KMS-11 (cell line): ENCODE results near the gene SORCS2.

Experiments used
- H2AFZ ChIP-seq: fragments of 200-600 bp; sonication (generic); 2 replicates; pipeline ENCODE4 v1.6.1; 2016; ENCODE audit warnings: antibody characterized with exemption, mixed run types, low read depth
- H3K27ac ChIP-seq: fragments of 200-600 bp; sonication (generic); 2 replicates; pipeline ENCODE4 v1.6.1; 2016; ENCODE audit warnings: mild to moderate bottlenecking, mixed run types
- H3K27me3 ChIP-seq: fragments of 200-600 bp; sonication (generic); 2 replicates; pipeline ENCODE4 v1.6.1; 2017; ENCODE audit warnings: mild to moderate bottlenecking, low read depth, mixed run types, moderate library complexity; ENCODE audit not compliant: insufficient read depth
- H3K36me3 ChIP-seq: fragments of 200-600 bp; sonication (generic); 2 replicates; pipeline ENCODE4 v1.6.1; 2017; ENCODE audit warnings: mild to moderate bottlenecking, mixed run types; ENCODE audit not compliant: insufficient read depth
- H3K4me1 ChIP-seq: fragments of 200-600 bp; sonication (generic); 2 replicates; pipeline ENCODE4 v1.6.1; 2016; ENCODE audit warnings: mild to moderate bottlenecking, low read depth, mixed run types; ENCODE audit not compliant: poor library complexity, severe bottlenecking
- H3K4me2 ChIP-seq: fragments of 200-600 bp; sonication (generic); 2 replicates; pipeline ENCODE4 v1.7.0; 2016; ENCODE audit warnings: mild to moderate bottlenecking, mixed run types
- H3K4me3 ChIP-seq: fragments of 200-600 bp; sonication (generic); IDR thresholded peaks from 2 replicates; pipeline ENCODE4 v1.6.1; 2017; ENCODE audit warnings: low read depth, low read length, mixed read lengths; ENCODE audit not compliant: insufficient read depth
- H3K79me2 ChIP-seq: fragments of 200-600 bp; sonication (generic); 2 replicates; pipeline ENCODE4 v1.6.1; 2016; ENCODE audit warnings: low read depth, mixed run types; ENCODE audit not compliant: insufficient read depth
- H3K9ac ChIP-seq: fragments of 200-600 bp; sonication (generic); 2 replicates; pipeline ENCODE4 v1.6.1; 2016; ENCODE audit warnings: mild to moderate bottlenecking, mixed run types
- H4K20me1 ChIP-seq: fragments of 200-600 bp; sonication (generic); 2 replicates; pipeline ENCODE4 v1.6.1; 2016; ENCODE audit warnings: mild to moderate bottlenecking, mixed run types; ENCODE audit not compliant: insufficient read depth
- TF ChIP-seq, protein P1 (sequence below): fragments of 200-600 bp; sonication (generic); conservative IDR thresholded peaks from 2 replicates; pipeline ENCODE4 v1.6.1; 2017; ENCODE audit warnings: low read depth, mild to moderate bottlenecking, antibody characterized with exemption, low read length, moderate library complexity, mixed read lengths

Gene SORCS2

DNA sequence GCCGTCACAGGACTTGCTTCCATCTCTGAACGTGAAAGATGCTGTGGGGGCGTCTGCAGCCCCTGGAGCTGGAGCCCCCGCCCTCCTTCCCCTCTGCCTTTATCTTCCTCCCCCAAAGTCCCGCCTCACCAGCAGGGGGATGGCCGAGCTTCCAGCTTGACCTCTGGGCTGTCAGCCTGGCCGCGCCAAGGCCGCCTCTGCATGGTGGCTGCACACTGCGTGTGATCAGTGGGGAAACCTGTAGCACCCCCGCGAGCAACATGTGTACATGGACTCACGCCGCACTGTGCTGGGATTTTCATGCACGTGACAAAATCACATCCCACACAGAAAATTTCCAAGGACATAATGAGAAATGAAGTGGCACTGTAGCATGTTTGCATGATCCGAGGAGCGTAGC lies 268.9 kb downstream of the SORCS2 start:
- H3K36me3 ChIP-seq, result no peaks in the 10 kb centered on the region
- H2AFZ ChIP-seq, result no peak overlapping the region
- no peaks in the 10 kb centered on the region for H3K4me1 ChIP-seq
- no peak overlapping the region for H3K4me3 ChIP-seq
- no peak overlapping the region for H3K27ac ChIP-seq
- no peaks in the 10 kb centered on the region; the same call in 1 of the 2 replicates for H3K27me3 ChIP-seq
- H3K9ac ChIP-seq, result no peak overlapping the region
- TF ChIP-seq, protein P1, sequence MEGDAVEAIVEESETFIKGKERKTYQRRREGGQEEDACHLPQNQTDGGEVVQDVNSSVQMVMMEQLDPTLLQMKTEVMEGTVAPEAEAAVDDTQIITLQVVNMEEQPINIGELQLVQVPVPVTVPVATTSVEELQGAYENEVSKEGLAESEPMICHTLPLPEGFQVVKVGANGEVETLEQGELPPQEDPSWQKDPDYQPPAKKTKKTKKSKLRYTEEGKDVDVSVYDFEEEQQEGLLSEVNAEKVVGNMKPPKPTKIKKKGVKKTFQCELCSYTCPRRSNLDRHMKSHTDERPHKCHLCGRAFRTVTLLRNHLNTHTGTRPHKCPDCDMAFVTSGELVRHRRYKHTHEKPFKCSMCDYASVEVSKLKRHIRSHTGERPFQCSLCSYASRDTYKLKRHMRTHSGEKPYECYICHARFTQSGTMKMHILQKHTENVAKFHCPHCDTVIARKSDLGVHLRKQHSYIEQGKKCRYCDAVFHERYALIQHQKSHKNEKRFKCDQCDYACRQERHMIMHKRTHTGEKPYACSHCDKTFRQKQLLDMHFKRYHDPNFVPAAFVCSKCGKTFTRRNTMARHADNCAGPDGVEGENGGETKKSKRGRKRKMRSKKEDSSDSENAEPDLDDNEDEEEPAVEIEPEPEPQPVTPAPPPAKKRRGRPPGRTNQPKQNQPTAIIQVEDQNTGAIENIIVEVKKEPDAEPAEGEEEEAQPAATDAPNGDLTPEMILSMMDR, result no peak
- H3K79me2 ChIP-seq, result no peaks in the 10 kb centered on the region
- no peaks in the 10 kb centered on the region for H4K20me1 ChIP-seq
- no peak overlapping the region for H3K4me2 ChIP-seq

DNA sequence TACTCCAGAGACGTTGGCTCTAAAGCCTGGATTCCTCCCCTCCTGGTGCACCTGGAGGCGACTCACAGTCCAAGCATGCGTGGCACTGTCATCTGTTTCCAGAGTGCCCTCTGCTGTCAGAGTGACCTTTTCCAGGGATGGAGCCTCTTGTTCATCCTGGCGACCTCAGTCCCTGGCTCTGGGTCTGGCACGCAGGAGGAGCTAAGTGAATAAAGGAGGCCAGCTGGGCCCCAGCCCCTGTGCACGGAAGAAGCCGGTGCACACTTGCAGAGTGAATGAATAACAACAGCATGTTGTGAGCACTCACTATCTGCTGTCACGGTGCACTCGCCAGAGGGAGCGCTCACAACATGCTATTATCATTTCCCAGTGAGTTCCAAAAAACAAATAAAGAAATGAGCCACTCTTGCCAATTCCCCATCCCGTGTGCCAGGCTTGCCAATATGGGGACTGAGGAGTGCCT lies 270.2 kb downstream of the SORCS2 start:
- Histone ChIP-seq H3K4me3 (no peak overlapping the region), H3K27me3 (no peaks in the 10 kb centered on the region; the same call in 1 of the 2 replicates), H3K4me1 (no peaks in the 10 kb centered on the region), H3K4me2 (no peak overlapping the region), H3K27ac (no peak overlapping the region), H4K20me1 (no peaks in the 10 kb centered on the region), H3K9ac (no peak overlapping the region), H3K79me2 (no peaks in the 10 kb centered on the region), H3K36me3 (no peaks in the 10 kb centered on the region), H2AFZ (no peak overlapping the region)
- TF ChIP-seq, protein P1, result no peak

DNA sequence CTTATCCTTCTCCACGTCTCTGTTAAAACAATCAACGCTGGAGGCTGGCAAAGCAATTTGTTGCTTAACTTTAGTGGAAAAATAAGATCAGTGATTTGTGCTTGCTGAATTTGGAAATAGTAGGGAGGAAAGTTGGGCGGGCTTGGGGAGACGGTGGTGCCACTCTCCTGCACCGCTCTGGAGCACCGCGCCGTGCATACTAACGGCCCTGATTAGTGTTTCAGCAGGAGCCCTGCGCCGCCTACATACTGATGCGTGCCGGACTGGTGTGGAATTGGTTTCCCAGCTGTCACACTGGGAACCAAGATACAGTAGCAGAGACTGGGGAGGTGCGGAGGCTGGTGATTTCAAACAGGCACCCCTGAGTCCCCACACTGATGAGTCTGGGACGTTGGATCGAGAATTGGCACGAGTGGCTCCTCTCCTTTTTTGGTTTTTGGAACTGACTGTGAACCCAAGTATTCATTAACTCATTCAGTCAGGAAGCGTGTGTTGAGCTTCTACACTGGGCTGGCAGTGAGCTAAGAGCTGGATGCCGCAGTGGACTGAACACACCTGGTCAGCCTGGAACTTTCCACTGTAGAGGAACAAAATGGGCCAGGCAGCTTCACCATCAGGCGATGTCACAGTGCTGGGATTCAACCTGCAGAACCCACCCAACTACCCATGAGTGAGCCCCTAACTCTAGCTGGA lies 271.4 kb downstream of the SORCS2 start:
- Histone ChIP-seq H3K4me1 (no peaks in the 10 kb centered on the region), H3K4me3 (no peak overlapping the region), H3K4me2 (no peak overlapping the region), H2AFZ (no peak overlapping the region), H3K27me3 (no peaks in the 10 kb centered on the region; the same call in 1 of the 2 replicates), H3K79me2 (no peaks in the 10 kb centered on the region), H4K20me1 (no peaks in the 10 kb centered on the region), H3K9ac (no peak overlapping the region), H3K36me3 (no peaks in the 10 kb centered on the region), H3K27ac (no peak overlapping the region)
- TF ChIP-seq, protein P1, result no peak

DNA sequence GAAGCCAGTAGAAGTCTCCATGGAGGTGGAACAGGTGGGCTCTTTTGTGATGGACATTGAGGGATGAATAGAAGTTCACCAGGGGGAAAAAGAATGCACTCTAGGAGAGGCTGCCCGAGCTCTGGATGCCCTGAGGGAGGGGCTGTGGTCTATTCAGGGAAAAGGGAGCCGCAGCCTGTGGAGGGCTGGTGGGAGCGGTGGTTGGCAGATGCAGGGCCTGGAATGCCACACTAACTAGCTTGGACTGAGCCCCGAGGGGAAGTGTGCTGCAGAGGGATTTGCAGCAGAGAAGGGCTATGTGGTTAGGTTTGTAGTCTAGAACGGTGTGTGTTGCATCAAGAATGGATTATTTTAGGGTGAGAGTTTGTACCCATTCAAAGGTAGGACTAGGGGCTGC lies 271.9 kb downstream of the SORCS2 start:
- Histone ChIP-seq H3K4me3 (no peak overlapping the region), H3K4me2 (no peak overlapping the region), H3K4me1 (no peaks in the 10 kb centered on the region), H3K27ac (no peak overlapping the region), H3K27me3 (no peaks in the 10 kb centered on the region; the same call in 1 of the 2 replicates), H3K9ac (no peak overlapping the region), H3K36me3 (no peaks in the 10 kb centered on the region), H2AFZ (no peak overlapping the region), H4K20me1 (no peaks in the 10 kb centered on the region), H3K79me2 (no peaks in the 10 kb centered on the region)
- TF ChIP-seq, protein P1, result no peak
